GM10248 (cell line): ENCODE results near the gene TDG.

Experiments
- CTCF ChIA-PET: fragments of 300-600 bp; sonication (Branson Sonifier 250); formaldehyde crosslinking; extraction: SDS; loops from one replicate; lab custom pipeline; 2021; ENCODE audit warnings: antibody characterized with exemption; lab: Yijun Ruan, JAX
- POLR2A ChIA-PET: fragments of 350-650 bp; sonication (Branson Sonifier 250); formaldehyde crosslinking; extraction: SDS; loops from one replicate; lab custom pipeline; 2020; ENCODE audit warnings: antibody characterized with exemption; lab: Yijun Ruan, JAX
- DNase-seq: peaks from one replicate; pipeline ENCODE4 v3.0.0; 2012; ENCODE audit errors: extremely low spot score
- TF ChIP-seq, protein P1 (sequence below): IDR thresholded peaks from 2 replicates; pipeline ENCODE4 v1.5.1; 2012; ENCODE audit warnings: mild to moderate bottlenecking, low read depth; ENCODE audit errors: extremely low read depth, missing control alignments, control extremely low read depth

TDG gene

DNA sequence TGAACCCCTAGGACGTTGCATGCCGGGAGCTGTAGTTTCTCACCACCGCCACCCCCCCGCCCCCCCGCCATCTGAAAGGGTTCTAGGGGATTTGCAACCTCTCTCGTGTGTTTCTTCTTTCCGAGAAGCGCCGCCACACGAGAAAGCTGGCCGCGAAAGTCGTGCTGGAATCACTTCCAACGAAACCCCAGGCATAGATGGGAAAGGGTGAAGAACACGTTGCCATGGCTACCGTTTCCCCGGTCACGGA lies 36.0 kb upstream of the TDG start:
- CTCF ChIA-PET: interaction anchor here (1.0 to 4.0 kb wide), 8 partner anchors 15 to 180 kb away, joined by 3 to 23 read pairs (median 4); no protein-coding TSS in a partner anchor
- POLR2A ChIA-PET: interaction anchor here (0.5 to 1.7 kb wide), 14 partner anchors 10 to 357 kb away, joined by 3 to 18 read pairs (median 4); partner anchors contain the start of genes HCFC2, NFYB and TDG
- TF ChIP-seq, protein P1, sequence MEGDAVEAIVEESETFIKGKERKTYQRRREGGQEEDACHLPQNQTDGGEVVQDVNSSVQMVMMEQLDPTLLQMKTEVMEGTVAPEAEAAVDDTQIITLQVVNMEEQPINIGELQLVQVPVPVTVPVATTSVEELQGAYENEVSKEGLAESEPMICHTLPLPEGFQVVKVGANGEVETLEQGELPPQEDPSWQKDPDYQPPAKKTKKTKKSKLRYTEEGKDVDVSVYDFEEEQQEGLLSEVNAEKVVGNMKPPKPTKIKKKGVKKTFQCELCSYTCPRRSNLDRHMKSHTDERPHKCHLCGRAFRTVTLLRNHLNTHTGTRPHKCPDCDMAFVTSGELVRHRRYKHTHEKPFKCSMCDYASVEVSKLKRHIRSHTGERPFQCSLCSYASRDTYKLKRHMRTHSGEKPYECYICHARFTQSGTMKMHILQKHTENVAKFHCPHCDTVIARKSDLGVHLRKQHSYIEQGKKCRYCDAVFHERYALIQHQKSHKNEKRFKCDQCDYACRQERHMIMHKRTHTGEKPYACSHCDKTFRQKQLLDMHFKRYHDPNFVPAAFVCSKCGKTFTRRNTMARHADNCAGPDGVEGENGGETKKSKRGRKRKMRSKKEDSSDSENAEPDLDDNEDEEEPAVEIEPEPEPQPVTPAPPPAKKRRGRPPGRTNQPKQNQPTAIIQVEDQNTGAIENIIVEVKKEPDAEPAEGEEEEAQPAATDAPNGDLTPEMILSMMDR: no peak
- DNase-seq: no peak

DNA sequence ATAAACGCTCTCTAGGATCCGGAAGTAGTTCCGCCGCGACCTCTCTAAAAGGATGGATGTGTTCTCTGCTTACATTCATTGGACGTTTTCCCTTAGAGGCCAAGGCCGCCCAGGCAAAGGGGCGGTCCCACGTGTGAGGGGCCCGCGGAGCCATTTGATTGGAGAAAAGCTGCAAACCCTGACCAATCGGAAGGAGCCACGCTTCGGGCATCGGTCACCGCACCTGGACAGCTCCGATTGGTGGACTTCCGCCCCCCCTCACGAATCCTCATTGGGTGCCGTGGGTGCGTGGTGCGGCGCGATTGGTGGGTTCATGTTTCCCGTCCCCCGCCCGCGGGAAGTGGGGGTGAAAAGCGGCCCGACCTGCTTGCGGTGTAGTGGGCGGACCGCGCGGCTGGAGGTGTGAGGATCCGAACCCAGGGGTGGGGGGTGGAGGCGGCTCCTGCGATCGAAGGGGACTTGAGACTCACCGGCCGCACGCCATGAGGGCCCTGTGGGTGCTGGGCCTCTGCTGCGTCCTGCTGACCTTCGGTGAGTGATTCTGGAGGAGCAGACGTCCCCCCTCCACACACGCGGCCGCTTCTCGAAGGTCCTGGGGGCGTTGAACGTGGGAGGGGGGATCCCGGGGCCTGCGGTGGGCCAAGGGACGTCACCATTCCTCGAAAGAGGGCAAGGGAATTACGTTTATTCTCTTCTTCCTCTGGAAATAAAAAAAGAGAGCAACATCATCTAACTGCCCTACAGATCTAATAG lies 35.5 kb upstream of the TDG start, which contains the start of gene HSP90B1:
Gene HSP90B1 (plus strand): TSS at position 377 of the 753 bp plus-strand sequence. CDS start 106 bp downstream, at position 483.
- ChIA-PET CTCF (interaction anchor here (1.0 to 4.0 kb wide), 8 partner anchors 15 to 179 kb away, joined by 3 to 23 read pairs (median 4); no protein-coding TSS in a partner anchor), POLR2A (interaction anchor here (0.5 to 1.7 kb wide), 15 partner anchors 10 to 356 kb away, joined by 3 to 18 read pairs (median 4); partner anchors contain the start of genes HCFC2, NFYB and TDG)
- TF ChIP-seq, protein P1: no peak
- DNase-seq: peak; percentile 99

DNA sequence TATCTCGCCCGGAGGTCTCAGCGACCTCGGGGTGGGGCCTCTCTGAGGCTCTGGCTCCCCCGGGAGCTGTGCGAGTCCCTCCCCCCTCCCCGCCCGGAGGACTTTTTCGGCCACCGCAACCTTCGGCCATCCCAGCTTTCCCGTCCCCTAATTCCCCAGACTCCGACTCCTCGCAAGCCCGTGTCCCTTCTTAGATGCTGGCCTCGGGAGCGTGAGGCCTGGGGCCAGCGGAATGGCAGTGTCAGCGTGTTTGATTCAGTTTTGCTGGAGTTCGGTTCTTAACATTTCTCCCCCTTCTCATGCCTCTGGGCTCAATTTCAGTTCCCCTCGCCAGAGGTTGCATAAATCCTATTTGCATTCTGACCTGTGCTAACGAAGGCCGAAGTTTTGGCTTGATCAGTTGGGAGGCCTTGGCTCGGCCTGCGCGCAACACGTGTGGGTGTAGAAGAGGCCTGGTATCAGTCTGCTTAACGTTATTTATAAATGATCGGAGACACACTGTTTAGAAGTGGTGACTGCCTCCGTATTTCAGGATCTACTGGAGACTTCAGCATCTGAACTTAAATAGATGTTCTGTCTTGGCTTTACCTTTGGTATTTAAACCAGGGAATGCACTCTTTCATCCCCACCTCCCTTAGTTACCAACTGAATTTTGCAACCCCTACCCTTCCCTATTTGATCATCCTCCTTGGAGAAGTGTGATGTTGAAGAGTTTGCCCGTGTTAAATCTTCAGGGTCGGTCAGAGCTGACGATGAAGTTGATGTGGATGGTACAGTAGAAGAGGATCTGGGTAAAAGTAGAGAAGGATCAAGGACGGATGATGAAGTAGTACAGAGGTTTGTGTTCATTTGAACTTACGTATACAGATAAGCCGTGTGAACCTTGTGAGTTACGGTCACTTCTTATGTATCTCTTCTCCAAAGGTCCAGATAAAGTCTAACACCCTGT lies 34.6 kb upstream of the TDG start:
- ChIA-PET CTCF (interaction anchor here (1.6 kb wide), 1 partner anchor 16 kb away, joined by 5 read pairs; no protein-coding TSS in a partner anchor), POLR2A (interaction anchor here (1.7 kb wide), 1 partner anchor 18 kb away, joined by 8 read pairs; no protein-coding TSS in a partner anchor)
- peak; percentile 37 for DNase-seq
- TF ChIP-seq, protein P1: no peak

DNA sequence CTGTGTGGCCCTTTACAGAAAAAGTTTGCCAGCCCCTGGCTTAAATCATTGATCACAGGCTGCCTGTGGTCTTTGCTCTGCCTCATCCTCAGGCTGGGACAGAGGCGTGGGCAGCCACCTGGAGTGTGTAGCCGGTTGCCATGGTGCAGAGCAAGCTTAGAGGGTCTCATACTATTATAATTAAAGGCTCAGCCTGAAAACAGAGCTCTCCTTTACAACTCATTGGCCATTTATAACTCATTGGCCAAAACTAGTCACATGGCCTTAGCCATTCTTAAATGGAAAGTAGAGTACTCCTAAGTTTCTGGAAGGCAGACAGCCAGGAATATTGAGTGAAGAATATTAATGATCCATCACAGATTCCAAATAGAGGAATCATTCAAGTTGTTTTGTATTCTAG lies 32.4 kb upstream of the TDG start:
- DNase-seq: no peak
- TF ChIP-seq, protein P1: no peak
- ChIA-PET CTCF (no interaction called here), POLR2A (no interaction called here)

DNA sequence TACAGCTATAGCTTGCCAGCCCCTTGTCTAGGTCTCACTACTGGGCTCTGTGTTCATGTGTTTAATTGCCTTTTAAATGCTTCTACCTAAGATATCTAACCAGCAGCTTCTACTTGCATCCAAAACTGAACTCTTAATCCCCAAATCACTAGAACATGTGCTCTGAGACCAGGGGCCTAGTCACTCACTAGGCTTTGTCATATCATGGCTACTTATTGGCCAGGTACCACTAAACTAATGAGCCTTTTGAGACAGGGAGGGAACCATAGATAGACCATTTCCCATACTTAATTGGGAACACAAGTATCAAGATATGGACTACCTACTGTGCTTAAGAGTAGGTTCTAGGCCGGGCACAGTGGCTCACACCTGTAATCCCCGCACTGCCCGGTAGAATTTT lies 29.0 kb upstream of the TDG start:
- ChIA-PET CTCF (interaction anchor here (0.9 to 3.4 kb wide), 6 partner anchors 9 to 58 kb away, joined by 3 to 12 read pairs (median 7); no protein-coding TSS in a partner anchor), POLR2A (interaction anchor here (0.7 to 1.7 kb wide), 4 partner anchors 12 to 29 kb away, joined by 3 to 6 read pairs (median 4); no protein-coding TSS in a partner anchor)
- no peak for DNase-seq
- TF ChIP-seq, protein P1: no peak

DNA sequence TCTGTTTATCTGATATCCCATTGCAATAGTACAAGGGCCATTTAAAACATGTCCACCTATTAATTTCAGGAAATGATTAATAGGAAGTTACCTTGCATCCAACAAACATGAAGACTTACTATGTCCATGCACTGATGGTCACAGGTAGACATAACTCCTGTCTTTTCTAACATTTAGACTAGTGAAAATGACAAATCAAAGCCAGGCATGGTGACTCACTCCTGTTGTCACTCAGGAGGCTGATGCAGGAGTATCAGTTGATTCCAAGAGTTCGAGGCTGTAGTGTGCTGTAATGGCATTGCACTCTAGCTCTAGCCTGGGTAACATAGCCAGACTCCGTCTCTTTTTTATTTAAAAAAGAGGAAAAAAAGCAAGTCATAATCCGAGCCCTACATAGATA lies 20.7 kb upstream of the TDG start:
- POLR2A ChIA-PET: interaction anchor here (1.3 kb wide), 1 partner anchor 15 kb away, joined by 4 read pairs; the partner anchor contains the start of gene HSP90B1
- CTCF ChIA-PET: interaction anchor here (1.4 to 3.2 kb wide), 2 partner anchors 9 to 61 kb away, joined by 3 to 12 read pairs; no protein-coding TSS in a partner anchor
- no peak for DNase-seq
- TF ChIP-seq, protein P1: no peak
